HG03135 (cell line): Measurements from ENCODE around the gene CCT6A.
"Not testable (repeated sequence)": the region's sequence is repeated elsewhere in the genome, so short reads cannot be mapped to it uniquely, and the experiment has no call there.

Experiments
- ATAC-seq: cut with Tn5 transposase; IDR thresholded peaks from one replicate; pipeline ENCODE4 v1.9.1; 2021; ENCODE audit warnings: mild to moderate bottlenecking, moderate library complexity; ENCODE audit not compliant: unreplicated experiment

CCT6A gene

GRCh38 chr7:56098187-56099008 lies 46.8 kb downstream of the CCT6A start:
- not testable (repeated sequence) for ATAC-seq

GRCh38 chr7:56099653-56100052 lies 48.1 kb downstream of the CCT6A start:
- no peak for ATAC-seq

- not testable (repeated sequence) for ATAC-seq
Measured at GRCh38 chr7:56104138-56104537, 52.6 kb downstream of the CCT6A start.

GRCh38 chr7:56105508-56105907 lies 53.9 kb downstream of the CCT6A start:
- no peak for ATAC-seq

- peak; percentile 100 for ATAC-seq
Measured at GRCh38 chr7:56106108-56107073, 54.8 kb downstream of the CCT6A start, which contains the start of gene CHCHD2. Gene CHCHD2 (minus strand): TSS chr7:56106476. CDS start chr7:56106413, 63 bp downstream.

- ATAC-seq = no peak
Measured at GRCh38 chr7:56107954-56108258, 56.3 kb downstream of the CCT6A start.

- no peak for ATAC-seq
Measured at GRCh38 chr7:56110611-56111010, 59.0 kb downstream of the CCT6A start.

- not testable (repeated sequence) for ATAC-seq
Measured at GRCh38 chr7:56112244-56112643, 60.7 kb downstream of the CCT6A start.
